Endothelial cell (in vitro differentiated cells): ENCODE measurements around the gene EGFL8. TPM values are rescaled to one million over a fixed set of nuclear protein-coding genes. Genes with fewer than 3 reads are reported as not detected.

Experiments used
- DNase-seq: peaks from one replicate; pipeline ENCODE4 v3.0.0; 2021; ENCODE audit warnings: low spot score
- H3K27ac Mint-ChIP-seq: one replicate; pipeline ENCODE4 v1.8.0; 2021; ENCODE audit warnings: mixed read lengths, inconsistent platforms; ENCODE audit not compliant: unreplicated experiment
- H3K27me3 Mint-ChIP-seq: one replicate; pipeline ENCODE4 v1.8.0; 2021; ENCODE audit warnings: mild to moderate bottlenecking, moderate library complexity, mixed read lengths, inconsistent platforms; ENCODE audit not compliant: unreplicated experiment
- H3K36me3 Mint-ChIP-seq: one replicate; pipeline ENCODE4 v1.8.0; 2021; ENCODE audit warnings: mild to moderate bottlenecking, low read depth, mixed read lengths, inconsistent platforms; ENCODE audit not compliant: unreplicated experiment
- H3K4me1 Mint-ChIP-seq: one replicate; pipeline ENCODE4 v1.8.0; 2021; ENCODE audit warnings: mild to moderate bottlenecking, mixed read lengths, inconsistent platforms; ENCODE audit not compliant: unreplicated experiment
- H3K4me3 Mint-ChIP-seq: one replicate; pipeline ENCODE4 v1.8.0; 2021; ENCODE audit warnings: mild to moderate bottlenecking, mixed read lengths, inconsistent platforms; ENCODE audit not compliant: unreplicated experiment
- H3K9me3 Mint-ChIP-seq: one replicate; pipeline ENCODE4 v1.8.0; 2021; ENCODE audit warnings: mixed read lengths, inconsistent platforms; ENCODE audit not compliant: unreplicated experiment
- CTCF ChIP-seq: fragments of 200-600 bp; sonication (generic); IDR thresholded peaks from one replicate; pipeline ENCODE4 v1.5.0; 2021; ENCODE audit warnings: antibody characterized with exemption; ENCODE audit not compliant: unreplicated experiment
- long read RNA-seq: library from polyadenylated mRNA; unstranded; transcript quantifications from one replicate; pipeline ENCODE4 v2.0.0, GENCODE V29; 2020; ENCODE audit not compliant: unreplicated experiment
- total RNA-seq: library from RNA; stranded (reverse); fragmentation: NEBNext Ultra II Directional; extraction: Animal tissue kit (Norgen Biotek cat#: 25700); gene quantifications from one replicate; pipeline ENCODE4 v1.2.1, GENCODE V29; 2021; ENCODE audit not compliant: unreplicated experiment

Gene EGFL8
- 37.4 TPM for total RNA-seq
- long read RNA-seq, partial matches to known transcripts = 0 of 6 reads
- long read RNA-seq, other reads (novel, unspliced or antisense) = 1 of 6 reads

DNA sequence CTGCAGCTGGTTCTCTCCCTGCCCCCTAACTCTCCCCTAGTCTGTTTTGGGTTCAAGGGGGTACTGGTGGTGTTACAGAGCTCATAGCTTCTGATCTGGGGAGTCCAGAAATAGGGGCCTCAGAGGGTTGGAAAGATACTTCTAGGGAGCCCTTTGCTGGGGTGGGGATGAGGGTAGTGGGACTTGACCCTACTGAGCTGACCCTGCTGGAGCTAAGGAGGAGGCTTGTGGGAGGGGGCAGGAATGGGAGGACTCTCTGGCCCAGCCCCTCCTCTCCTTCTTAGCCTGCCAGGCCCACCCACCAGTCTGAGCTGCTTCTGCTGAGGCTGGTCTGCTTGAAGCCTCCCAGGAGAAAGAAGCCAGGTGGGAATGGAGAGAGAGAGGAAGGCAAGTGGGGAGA, at the start of gene EGFL8:
Gene EGFL8, plus strand, starts transcription at position 301 of the 400 bp plus-strand sequence. CDS start 1,571 bp downstream, outside the sequence.
- no peak for TF ChIP-seq CTCF
- H3K36me3 Mint-ChIP-seq = peaks cover 32% of the 10 kb centered on the region

DNA sequence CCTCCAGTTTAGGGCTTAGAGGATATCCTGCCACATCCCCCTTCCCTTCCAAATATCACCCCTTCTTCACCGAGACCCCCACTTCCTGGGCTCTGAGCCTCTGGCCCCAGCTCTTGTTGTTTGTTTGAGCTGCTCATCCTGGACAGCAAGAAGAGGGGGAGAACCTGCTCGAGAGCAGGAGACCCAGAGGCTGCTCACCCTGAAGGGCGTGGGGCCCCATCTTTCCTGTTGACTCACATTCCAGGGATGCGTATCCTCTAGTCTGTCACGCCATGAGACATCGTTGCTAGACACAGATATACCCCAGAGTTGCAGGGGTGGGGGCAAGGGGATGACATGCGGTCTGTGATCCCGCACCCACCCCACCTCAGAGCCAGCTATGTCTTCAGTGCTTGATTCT, 49.6 kb upstream of the EGFL8 start:
- peaks cover 34% of the 10 kb centered on the region for H3K36me3 Mint-ChIP-seq
- peaks cover 10% of the 10 kb centered on the region for H3K27me3 Mint-ChIP-seq
- peaks cover 35% of the 10 kb centered on the region for H3K4me1 Mint-ChIP-seq
- no peaks in the 10 kb centered on the region for H3K9me3 Mint-ChIP-seq
- TF ChIP-seq CTCF = no peak
- peak overlapping the region; percentile 70 for H3K27ac Mint-ChIP-seq
- DNase-seq = no peak
- H3K4me3 Mint-ChIP-seq = no peak overlapping the region

More for the DNA sequence above, at the start of gene EGFL8:
- Mint-ChIP-seq H3K9me3 (no peaks in the 10 kb centered on the region), H3K27ac (peak within 1 kb of the TSS; percentile 91), H3K27me3 (peaks cover 13% of the 10 kb centered on the region), H3K4me3 (peak within 1 kb of the TSS; percentile 47), H3K4me1 (peaks cover 31% of the 10 kb centered on the region)
- DNase-seq = no peak

- peak overlapping the region; percentile 77 for H3K27ac Mint-ChIP-seq
- peaks cover 11% of the 10 kb centered on the region for H3K27me3 Mint-ChIP-seq
- H3K4me3 Mint-ChIP-seq = no peak overlapping the region
- H3K9me3 Mint-ChIP-seq = no peaks in the 10 kb centered on the region
- peaks cover 35% of the 10 kb centered on the region for H3K36me3 Mint-ChIP-seq
- DNase-seq = no peak
- peaks cover 27% of the 10 kb centered on the region for H3K4me1 Mint-ChIP-seq
- no peak for TF ChIP-seq CTCF
Measured at GRCh38 chr6:32115623-32116022, 48.8 kb upstream of the EGFL8 start.

GRCh38 chr6:32116674-32117073, 47.7 kb upstream of the EGFL8 start:
- Mint-ChIP-seq H3K27ac (no peak overlapping the region), H3K4me1 (peaks cover 19% of the 10 kb centered on the region), H3K4me3 (no peak overlapping the region), H3K9me3 (no peaks in the 10 kb centered on the region), H3K27me3 (peaks cover 11% of the 10 kb centered on the region), H3K36me3 (peaks cover 34% of the 10 kb centered on the region)
- peak; percentile 32 for TF ChIP-seq CTCF
- DNase-seq = no peak

DNA sequence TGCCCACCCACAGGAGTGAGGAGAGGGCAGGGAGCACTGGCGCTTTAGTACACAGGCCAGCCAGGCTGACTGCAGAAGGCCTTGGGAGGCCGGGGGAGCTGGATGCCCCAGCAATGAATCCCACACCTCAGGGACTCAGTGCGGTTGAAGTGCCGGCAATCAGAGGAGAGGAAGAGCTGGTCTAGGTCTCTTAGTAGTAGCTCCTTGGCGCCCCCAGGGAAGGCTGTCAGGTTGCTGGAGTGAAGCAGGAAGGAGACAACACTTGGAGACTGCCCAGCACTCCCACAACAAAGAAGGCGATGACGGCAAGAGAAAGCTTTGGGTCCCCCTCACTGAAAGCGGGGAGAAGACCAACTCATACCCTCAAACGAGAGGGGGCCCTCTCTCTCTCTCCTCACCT, 46.9 kb upstream of the EGFL8 start:
- Mint-ChIP-seq H3K4me3 (no peak overlapping the region), H3K36me3 (peaks cover 35% of the 10 kb centered on the region), H3K27me3 (peaks cover 9% of the 10 kb centered on the region), H3K4me1 (peaks cover 17% of the 10 kb centered on the region), H3K27ac (no peak overlapping the region), H3K9me3 (no peaks in the 10 kb centered on the region)
- DNase-seq = no peak
- TF ChIP-seq CTCF = no peak
